Measurements from ENCODE around the gene HOXB5. TPM values are rescaled to one million over a fixed set of nuclear protein-coding genes. Genes with fewer than 3 reads are reported as not detected.

HOXB5 gene
- total and polyA plus RNA-seq, 2 donors (not counting 1 experiment from before 2014, with no cell fraction given): not detected

DNA sequence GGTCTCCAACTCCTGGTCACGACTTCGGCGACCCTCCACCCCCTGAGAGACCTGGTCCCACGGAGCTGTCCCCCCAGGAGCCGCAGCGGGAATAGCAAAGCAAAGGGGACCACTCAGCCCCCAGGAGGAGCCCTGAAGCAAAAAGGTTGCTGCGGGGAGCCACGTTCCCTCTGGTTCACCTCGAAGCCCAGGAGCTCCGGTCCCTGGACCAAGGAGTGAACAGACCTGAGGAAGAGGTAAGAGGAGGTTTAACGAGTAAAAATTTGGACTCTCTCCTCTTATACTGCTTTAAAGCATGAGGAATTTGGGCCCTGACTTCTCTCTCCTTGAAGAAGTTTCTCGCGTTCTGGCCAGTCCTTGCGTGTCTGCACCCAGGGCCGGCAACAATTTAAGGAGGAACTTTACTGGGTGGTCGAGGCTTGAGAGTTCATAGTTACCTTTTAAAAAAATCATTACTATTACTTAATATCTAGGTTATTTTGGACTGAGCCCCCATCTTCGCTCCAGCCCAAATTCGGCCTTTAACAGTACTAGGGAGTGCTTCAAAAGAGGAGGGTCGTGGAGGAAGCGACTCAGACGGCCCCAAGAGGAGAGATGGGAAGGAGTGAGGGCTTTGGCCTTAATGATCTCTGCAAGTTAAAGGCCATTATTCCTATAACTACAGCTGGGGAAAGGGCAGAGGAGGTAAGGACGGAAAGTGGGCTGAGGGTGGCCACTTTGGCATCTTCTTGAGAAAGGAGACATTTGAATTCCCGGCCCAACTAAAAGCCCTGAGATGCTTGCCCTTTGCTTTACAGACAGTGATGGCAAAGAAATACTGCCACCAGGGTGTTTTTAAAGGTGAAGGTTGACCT, 49.5 kb upstream of the HOXB5 start:
- Histone ChIP-seq H3K4me1 (ENCODE audit: control insufficient read depth in 2 of 2, insufficient read depth in 2 of 2, low read length in 2 of 2) (peaks cover 33 to 37% of the 10 kb centered on the region in 2 donors), H3K4me3 (ENCODE audit: control extremely low read depth in 1 of 5, extremely low read depth in 1 of 5, insufficient read depth in 1 of 5, low read depth in 2 of 5, low read length in 4 of 5) (no peak overlapping the region), H2AFZ (ENCODE audit: insufficient read depth, low read depth, low read length, poor library complexity, severe bottlenecking) (no peak overlapping the region), H3K36me3 (replicated peaks in 1 of 2; ENCODE audit: control extremely low read depth in 1 of 2, control insufficient read depth in 1 of 2, extremely low read depth in 1 of 2, insufficient read depth in 2 of 2, low read length in 1 of 2) (no peaks in the 10 kb centered on the region), H3K9me3 (ENCODE audit: control extremely low read depth in 1 of 3, control insufficient read depth in 2 of 3, insufficient read depth in 1 of 3, low read length in 2 of 3) (peaks cover 0 to 30% (median 0%) of the 10 kb centered on the region in 3 donors), H3K27ac (ENCODE audit: low read length in 2 of 2) (no peak overlapping the region), H3K79me2 (ENCODE audit: control insufficient read depth, insufficient read depth, low read length) (no peaks in the 10 kb centered on the region), H3K27me3 (replicated peaks in 1 of 4; ENCODE audit: control extremely low read depth in 1 of 4, control insufficient read depth in 3 of 4, insufficient read depth in 4 of 4, low read length in 3 of 4) (peaks cover 0 to 83% (median 44%) of the 10 kb centered on the region in 4 experiments), H3K9ac (ENCODE audit: low read length) (no peak overlapping the region), H3K4me2 (replicated peaks; ENCODE audit: low read depth, low read length, poor library complexity, severe bottlenecking) (no peak overlapping the region), H4K20me1 (ENCODE audit: control insufficient read depth, insufficient read depth, low read length, poor library complexity, severe bottlenecking) (no peaks in the 10 kb centered on the region)
- ChIA-PET POLR2A (no interaction called here), CTCF (no interaction called here)
- intact Hi-C loops (cut with micrococcal nuclease): no loop called here
- 67% methylated on average over 14 of the region's 23 CpGs for WGBS (ENCODE audit: insufficient coverage)
- no peaks in the 10 kb centered on the region for H3K9me3 Mint-ChIP-seq (ENCODE audit: insufficient read depth)
- ATAC-seq (ENCODE audit: low read depth) (no peak), DNase-seq (peak; percentile 15)
- H3K27ac Mint-ChIP-seq: no peak overlapping the region
- H3K4me1 Mint-ChIP-seq: peaks cover 34% of the 10 kb centered on the region
- H3K4me3 Mint-ChIP-seq: no peak overlapping the region
- H3K27me3 Mint-ChIP-seq: peaks cover 70% of the 10 kb centered on the region
- no peak for TF ChIP-seq EZH2 (IDR thresholded peaks at IDR 0.05; ENCODE audit: borderline replicate concordance, insufficient read depth, low read depth, low read length, poor library complexity, severe bottlenecking)
- TF ChIP-seq, protein P1, sequence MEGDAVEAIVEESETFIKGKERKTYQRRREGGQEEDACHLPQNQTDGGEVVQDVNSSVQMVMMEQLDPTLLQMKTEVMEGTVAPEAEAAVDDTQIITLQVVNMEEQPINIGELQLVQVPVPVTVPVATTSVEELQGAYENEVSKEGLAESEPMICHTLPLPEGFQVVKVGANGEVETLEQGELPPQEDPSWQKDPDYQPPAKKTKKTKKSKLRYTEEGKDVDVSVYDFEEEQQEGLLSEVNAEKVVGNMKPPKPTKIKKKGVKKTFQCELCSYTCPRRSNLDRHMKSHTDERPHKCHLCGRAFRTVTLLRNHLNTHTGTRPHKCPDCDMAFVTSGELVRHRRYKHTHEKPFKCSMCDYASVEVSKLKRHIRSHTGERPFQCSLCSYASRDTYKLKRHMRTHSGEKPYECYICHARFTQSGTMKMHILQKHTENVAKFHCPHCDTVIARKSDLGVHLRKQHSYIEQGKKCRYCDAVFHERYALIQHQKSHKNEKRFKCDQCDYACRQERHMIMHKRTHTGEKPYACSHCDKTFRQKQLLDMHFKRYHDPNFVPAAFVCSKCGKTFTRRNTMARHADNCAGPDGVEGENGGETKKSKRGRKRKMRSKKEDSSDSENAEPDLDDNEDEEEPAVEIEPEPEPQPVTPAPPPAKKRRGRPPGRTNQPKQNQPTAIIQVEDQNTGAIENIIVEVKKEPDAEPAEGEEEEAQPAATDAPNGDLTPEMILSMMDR (IDR thresholded peaks at IDR 0.05): no peak
